GM21737 (cell line): ENCODE measurements around the gene JARID2.
"Not testable (repeated sequence)": the region's sequence is repeated elsewhere in the genome, so short reads cannot be mapped to it uniquely, and the experiment has no call there.

Experiments
- ATAC-seq: cut with Tn5 transposase; IDR thresholded peaks from one replicate; pipeline ENCODE4 v1.9.1; 2021; ENCODE audit warnings: mild to moderate bottlenecking, moderate library complexity; ENCODE audit not compliant: unreplicated experiment

The JARID2 gene

DNA sequence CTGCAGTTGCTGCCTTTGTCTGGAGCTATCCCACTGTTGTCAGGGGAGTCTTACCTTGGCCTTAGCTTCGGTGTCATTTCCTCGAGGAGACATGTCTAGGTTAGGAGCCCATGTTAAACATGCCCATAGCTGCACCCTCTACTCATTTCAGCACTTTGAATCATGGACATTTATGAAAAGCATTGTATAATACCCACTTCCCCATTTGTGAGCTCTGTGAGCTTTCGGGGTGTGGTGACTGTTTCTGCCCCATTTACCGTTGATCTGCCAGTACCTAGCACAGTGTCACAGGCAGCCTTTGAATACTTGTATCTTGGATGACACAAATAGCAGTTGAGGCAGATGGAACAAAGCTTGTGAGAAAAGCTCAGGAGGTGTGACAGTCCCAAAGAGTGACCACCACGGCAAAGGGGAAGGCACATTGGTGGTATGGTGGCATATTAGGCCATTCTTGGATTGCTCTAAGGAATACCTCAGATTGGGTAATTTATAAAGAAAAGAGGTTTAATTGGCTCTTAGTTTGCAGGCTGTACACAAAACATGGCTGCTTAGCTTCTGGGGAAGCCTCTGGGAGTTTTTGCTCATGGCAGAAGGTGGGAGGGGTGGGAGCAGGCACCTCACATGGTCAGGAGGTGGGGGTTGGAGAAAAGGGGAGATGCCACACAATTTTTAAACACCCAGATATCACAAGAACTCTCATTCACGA, 42.0 kb downstream of the JARID2 start:
- peak; percentile 89 for ATAC-seq

DNA sequence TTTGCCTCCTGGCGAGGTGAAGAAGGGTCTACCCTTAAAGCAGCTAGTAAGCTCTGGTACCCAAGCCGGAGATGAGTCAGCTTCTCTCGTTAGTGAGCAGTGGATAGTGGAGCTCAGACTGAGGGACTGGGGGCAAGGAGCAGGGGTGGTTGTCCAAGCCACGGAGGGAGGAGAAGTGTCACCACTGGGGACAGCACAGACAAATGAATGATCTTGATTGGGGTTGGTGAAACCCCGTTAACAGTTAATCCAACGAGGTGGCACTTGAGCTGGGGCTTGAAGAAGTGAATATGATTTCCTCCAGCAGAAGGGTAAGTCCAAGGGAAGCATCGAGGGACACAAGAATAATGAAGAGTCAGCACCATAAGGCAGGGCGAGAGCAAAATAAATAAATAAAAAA, 43.0 kb downstream of the JARID2 start:
- ATAC-seq = no peak

DNA sequence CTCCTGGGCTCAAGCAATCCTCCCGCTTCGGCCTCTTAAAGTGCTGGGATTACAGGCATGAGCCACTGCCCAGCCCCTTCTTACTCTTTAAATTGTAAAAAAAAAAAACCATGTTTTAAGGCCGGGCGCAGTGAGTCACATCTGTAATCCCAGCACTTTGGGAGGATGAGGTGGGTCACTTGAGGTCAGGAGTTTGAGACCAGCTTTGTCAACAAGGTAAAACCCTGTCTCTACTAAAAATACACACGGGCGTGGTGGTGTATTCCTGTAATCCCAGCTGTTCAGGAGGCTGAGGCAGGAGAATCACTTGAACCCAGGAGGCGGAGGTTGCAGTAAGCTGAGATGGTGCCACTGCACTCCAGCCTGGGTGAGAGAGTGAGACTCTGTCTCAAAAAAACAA, 43.6 kb downstream of the JARID2 start:
- not testable (repeated sequence) for ATAC-seq

DNA sequence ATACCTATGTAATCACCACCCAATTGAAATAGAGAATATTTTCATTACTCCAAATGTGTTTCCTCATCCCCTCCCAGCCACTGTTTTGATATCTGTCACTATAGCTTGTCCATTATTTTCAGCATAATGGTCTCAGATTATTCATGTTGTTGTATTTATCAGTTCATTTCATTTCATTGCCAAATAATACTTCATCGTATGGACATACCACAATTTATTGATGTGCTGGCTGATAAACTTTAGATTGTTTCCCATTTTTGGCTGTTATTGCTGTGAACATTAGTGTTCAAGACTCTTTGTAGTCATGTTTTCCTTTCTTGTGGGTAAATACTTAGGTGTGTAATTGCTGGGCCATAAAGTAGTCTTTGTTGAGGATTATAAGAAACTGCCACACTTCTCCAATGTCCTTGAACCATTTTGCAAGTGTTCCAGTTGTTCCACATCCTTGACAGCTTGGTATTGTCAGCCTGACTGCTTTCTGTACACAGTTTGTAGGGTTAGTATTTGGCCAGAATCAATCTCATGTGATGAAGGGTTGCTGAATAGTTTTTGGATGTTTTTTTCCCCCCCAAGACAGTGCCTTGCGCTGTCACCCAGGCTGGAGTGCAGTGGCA, 44.3 kb downstream of the JARID2 start:
- ATAC-seq = no peak

DNA sequence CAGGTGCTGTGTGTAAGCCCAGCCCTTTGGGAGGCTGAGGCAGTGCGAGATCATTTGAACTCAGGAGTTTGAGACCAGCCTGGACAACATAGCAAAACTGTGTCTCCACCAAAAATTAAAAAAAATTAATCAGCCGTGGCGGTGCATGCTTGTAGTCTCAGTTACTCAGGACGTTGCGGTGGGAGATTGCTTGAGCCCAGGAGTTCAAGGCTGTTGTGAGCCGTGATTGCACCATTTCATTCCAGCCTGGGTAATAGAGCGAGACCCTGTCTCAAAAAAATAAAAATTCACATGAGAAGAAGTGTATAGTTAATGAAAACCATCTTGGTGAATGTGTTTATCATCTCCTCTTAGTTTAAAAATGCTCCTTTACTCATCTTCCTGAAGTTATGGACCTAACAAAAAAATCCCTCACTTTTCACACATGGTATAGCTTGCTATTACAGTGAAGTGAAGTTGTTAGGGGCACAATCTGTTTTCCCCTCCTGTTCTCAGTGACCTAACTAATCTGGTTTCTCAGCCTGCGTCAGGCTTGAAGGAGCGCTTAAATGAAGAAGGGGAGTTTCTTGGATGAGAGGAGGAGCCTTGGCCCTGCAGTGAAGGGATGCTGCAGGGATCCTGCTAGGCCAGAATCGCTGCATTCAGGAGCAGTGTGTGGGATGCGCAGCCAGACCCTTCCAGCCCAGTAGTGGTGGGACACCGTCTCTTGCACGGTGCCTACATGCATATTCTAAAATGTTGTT, 45.3 kb downstream of the JARID2 start:
- ATAC-seq = no peak

DNA sequence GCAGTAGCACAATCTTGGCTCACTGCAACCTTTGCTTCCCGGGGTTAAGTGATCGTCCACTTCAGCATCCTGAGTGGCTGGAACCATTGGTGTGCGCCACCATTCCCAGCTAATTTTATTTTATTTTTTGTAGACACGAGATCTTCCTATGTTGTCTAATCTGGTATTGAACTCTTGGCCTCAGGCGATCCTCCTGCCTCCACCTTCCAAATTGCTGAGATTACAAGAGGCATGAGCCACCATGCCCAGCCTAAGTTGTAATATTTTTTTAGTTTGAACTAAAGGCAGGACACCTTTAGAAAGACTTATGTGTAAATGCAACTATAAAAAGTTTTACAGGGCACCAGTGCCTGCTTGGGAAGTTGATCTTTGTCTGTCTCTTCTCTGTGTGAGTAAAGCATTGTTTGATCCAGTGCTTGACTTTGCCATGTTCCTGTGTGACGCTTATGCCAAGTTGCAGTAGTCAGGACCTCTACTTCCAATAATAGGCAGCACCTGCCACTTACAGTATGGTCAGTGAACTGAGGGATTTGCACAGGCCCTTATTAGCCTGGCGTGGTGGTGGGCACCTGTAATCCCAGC, 46.9 kb downstream of the JARID2 start:
- no peak for ATAC-seq

DNA sequence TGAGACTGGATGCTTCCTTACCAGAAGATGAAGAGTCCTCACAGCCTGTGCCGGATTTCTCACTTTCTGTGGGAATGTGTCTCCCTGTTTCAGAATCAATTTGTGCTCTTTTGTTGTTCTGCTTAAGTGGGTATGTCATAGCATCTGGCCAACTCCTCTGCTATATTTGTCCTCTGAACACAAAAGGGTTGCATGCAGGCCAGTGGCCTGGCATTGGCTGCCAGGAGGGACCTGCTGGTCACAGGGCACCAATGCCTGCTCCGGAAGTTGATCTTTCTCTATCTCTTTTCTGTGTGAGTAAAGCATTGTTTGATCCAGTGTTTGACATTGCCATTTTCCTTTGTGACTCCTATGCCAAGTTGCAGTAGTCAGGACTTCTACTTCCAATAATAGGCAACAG, 47.8 kb downstream of the JARID2 start:
- no peak for ATAC-seq

DNA sequence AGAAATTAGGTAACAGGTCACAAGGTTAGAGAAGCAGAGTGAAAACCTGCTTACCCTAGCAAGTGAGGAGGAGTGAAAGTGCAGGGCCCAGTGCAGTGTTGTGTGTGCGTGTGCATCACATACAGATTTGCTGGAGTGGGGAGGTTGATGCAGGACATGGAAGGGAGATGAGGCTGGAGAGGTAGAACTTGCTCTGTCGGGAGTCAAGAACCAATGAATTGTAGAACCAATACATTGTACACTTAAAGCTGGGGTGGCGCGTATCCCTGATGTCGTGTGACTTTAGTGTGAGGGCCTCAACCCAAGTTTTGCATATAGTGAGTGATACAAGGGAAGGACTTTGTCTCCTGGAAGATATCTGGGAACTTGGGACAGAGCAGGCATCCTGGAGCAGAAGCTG, 48.6 kb downstream of the JARID2 start:
- no peak for ATAC-seq

DNA sequence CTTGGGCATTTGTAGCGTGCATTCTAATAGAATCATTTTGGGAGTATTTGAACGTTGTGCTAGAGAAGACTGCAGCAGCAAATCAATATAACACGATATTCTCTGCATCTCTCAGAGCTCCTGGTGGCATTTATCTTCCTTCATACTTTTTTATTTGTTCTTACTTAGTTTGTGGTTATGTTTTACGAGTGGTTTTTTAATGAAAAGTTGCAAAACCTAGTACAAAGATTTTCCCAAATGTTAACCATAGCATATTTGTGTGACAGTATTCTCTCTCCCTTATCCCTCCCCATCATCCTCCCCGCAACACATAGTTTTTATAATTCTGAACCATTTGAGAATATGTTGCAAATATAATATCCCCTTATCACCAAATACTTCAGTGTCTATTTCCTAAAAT, 50.4 kb downstream of the JARID2 start:
- no peak for ATAC-seq

DNA sequence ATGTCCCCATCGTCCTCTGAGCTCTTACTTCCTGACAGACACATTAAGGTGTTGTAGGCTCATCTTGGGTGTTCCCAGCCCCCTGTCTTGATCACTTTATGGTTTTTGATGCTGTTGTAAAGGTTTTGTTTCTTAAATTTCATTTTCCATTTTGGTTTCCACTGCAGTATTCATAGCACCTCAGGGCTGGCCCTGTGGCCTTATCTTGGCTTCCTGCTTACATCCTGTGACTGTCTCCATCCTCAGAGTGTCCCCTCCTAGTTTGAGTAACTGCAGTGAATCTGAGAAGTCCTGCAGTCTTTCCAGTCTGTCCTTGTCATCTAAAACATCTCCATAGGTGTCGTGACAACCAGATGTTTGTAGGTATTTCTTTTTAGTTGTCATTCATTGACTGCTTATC, 50.9 kb downstream of the JARID2 start:
- peak; percentile 44 for ATAC-seq

DNA sequence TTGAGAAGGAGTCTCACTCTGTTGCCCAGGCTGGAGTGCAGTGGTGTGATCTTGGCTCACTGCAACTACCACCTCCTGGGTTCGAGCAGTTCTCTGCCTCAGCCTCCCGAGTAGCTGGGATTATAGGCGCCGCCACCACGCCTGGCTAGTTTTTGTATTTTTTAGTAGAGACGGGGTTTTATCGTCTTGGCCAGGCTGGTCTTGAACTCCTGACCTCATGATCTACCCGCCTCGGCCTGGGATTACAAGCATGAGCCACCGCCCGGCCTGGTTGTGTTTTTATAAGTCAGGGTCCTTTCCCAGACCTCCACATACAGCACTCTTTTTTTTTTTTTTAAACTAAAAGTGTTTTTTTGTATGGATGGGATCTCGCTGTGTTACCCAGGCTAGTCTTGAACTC, 51.3 kb downstream of the JARID2 start:
- ATAC-seq = not testable (repeated sequence)

DNA sequence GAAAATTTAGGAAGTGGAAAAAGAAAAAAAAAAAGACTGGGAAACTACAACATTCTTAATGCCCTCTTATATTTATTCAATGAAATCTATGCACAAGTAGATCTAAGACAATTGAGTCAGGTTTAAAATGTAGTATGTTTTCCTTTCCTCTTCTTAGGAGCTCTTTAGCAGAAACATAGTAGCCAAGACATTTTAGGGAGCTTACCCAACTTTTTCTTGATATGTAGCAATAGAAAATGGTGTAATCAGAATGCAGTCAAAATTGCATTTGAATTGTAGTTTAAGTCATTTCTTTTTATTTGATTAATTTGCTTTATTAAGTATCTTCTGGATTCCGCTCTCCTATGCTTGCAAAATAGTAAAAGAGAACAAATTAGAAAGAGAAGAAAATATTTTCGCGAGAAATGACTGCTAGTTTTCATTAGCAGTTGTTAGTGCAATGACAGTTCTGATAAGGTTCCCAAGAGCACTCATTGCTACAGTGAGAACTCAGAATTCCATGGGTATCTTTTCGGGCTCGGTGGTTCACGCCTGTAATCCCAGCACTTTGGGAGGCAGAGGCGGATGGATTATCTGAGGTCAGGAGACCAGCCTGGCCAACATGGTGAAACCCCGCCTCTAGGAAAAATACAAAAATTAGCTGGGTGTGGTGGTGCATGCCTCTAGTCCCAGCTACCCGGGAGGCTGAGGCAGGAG, 52.2 kb downstream of the JARID2 start:
- no peak for ATAC-seq

DNA sequence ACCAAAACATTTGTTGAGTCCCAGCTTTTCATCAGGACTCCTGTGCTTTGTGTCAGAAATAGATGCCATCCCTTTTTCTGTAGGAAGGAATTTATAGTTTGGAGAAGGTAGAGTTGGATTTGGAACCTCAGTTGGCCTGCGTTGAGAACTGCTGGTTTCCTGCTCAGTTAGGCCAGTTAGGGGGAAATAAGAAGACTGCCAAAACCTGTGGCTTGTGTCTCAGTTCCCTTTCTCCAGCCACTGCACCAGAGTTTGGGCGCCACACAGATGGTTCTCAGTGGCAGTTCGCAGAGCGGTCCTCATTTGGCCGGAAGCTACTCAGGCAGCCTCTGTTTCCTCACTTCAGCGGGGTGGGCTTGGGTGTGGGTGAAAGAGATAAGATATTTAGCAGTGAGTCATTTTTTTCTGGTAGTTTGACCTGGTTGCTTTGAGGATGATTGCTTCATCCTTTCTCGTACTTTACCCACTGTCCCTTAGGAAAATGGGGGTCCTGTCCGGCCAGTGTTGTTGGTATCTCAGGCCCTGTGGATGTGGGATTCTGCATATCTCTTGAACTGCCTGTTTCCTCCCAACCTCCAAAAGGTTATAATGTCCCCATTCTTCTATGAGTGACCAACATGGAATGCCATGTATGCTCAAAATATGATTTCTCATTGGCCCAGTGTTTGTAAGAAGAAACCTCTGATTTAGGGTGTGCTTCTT, 53.7 kb downstream of the JARID2 start:
- ATAC-seq = peak; percentile 76

DNA sequence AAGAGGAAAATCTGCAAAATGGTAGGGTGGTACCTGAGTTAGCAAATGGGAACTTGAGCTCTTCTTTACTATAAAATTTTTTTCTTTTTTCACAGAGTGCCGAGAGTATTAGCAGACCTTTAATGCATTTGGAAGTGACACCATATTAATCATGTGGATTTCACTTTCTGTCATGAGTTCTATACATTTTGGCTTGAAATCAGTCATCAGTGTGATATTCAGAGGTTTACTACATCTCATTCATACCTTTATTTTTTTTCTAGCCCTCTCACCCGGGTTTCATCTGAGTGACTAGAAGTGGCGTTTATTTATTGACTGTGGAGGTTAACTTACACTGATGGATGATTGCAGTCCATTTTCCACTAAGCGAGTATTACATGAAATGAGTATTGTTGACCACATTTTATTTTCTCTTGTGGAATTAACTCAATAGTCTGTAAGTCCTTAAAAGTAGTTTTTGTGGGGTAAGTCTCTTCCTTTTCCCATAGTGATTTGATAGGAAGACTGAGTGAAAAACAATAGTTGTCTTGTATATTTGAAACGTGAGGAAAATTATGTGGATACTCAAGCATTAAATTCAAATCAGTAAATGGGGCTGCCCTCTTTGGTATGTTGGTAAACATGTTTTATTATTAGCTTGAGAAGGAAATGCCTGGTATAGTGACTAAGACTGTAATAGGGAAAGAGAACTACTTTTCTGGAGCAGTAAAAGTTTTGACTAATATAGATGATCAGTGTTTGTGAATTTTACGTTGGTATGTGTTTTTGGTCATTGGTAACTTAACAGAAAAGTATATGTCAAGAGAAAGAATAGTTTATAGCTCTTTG, 55.5 kb downstream of the JARID2 start:
- ATAC-seq = no peak

DNA sequence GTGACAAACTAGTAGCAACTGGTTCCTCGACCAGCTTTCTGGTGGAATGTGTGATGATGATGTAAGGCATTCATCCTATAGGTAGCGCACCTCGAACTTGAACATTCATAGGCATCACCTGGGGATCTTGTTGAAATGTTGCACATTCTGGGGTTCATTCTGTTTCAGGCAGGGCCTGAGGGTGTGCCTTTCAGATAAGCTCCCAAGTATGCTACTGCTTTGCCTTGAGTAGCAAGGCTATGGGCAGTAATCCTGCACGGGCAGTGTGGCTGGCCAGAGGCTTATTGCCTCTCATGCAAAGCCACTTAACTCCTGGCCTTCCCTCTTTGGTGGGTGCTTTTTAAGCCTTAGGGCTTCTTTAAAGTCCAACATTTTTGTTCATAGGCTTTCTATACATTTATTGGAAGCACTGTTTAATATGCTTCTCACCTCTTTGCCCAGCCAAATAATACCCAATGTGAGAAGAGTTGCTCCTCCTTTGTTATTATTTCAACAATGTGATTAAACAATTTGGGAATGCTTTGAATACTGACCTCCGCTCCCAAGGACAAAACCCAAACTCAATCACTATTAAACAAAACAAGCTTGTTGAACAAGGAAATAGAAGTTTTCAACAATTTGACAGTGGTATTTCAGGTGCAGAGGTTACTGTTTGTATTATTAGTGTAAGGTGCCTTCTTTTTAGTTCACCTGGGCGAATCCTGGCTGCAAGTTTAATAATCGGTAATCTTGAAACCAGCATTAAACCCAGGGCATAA, 57.5 kb downstream of the JARID2 start:
- ATAC-seq = no peak

DNA sequence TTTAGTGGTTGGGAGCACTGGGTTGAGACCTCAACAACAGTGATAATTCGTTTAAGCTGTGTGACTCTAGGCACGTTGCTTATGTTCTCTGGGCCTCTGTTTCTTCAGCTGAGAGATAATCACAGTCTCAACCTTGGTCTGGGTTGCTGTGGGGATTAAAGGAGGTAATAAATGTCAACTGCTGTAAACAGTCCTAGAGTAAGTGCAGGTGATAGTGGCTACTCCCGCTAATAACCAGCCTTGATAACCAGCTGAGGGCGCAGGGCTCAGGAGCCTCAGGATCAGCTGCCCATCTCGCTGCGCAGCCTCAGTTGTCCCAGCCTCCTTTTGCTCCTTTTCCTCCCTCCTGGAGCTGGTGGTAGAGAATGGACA, 58.0 kb downstream of the JARID2 start:
- no peak for ATAC-seq

DNA sequence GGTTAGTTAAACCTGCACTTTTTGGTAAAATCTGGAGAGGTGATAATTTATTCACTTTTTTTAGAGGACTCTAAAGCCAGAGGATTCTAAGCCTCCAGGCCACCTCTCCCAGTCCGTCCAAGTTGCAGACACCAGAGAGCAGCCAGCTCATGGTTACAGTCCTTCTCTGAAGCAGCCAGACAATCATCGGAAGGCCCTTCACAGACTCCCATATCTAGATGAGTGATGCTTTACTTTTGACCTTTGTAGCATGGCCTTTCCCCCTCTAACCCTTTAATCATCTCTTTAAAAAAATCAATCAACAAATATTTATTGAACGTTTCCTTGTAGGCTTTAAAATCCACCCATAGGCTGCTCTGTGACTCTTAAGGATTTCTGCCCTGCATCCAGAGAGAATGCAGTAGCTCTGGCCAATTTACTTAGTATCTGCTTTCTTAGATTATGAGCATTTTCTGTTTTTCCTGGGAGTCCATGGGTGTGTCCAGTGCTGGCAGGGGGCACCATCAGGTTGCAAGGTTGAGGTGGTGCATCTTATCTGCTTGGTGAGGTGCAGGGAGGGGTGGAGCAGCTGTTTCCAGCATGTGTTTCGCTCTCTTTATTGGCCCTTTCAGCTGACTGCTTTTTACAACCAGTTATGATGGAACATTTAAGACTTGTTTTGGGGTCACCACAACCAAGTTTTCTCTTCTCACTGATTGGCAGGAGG, 58.6 kb downstream of the JARID2 start:
- no peak for ATAC-seq

DNA sequence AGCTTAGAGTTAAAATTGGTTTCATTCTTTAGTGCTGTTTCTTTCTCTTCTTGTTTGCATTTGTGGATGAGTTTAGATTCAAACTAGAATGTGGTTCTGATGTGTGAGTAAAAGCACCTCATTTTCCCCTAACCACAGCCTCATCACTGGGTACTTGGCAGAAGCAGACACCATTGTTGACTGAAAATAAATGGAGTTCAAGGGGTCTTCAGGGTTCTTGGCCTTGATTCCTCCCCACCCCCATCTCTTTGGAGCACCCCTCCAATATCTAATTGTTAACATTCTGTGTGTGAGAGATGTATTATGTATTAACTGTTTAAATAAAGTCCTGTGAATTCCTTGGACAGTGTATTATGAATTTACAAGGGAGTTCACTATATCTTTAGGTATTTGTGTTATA, 59.6 kb downstream of the JARID2 start:
- ATAC-seq = peak; percentile 42
